ENCODE data around the gene STARD13. TPM values are rescaled to one million over a fixed set of nuclear protein-coding genes. Genes with fewer than 3 reads are reported as not detected.

STARD13 gene
- total RNA-seq, 1 donor from 2014 or later: 37.6 TPM

GRCh38 chr13:33073338-33073737 lies 212.2 kb downstream of the STARD13 start:
- no peak for TF ChIP-seq CTCF (IDR thresholded peaks at IDR 0.05)
- no peaks in the 10 kb centered on the region for H3K36me3 Mint-ChIP-seq (ENCODE audit: low read depth)
- H3K27ac Mint-ChIP-seq (ENCODE audit: unreplicated experiment): no peak overlapping the region
- no peak for DNase-seq (ENCODE audit: low spot score)
- no peaks in the 10 kb centered on the region for H3K27me3 Mint-ChIP-seq (ENCODE audit: low read depth)
- no peak overlapping the region for H3K4me3 Mint-ChIP-seq (ENCODE audit: unreplicated experiment)
- no peaks in the 10 kb centered on the region for H3K4me1 Mint-ChIP-seq (ENCODE audit: low read depth)
- no peaks in the 10 kb centered on the region for H3K9me3 Mint-ChIP-seq (ENCODE audit: low read depth)

GRCh38 chr13:33072759-33073158 lies 212.8 kb downstream of the STARD13 start:
- no peak for TF ChIP-seq CTCF (IDR thresholded peaks at IDR 0.05)
- DNase-seq (ENCODE audit: low spot score): no peak
- Mint-ChIP-seq H3K27ac (ENCODE audit: unreplicated experiment) (no peak overlapping the region), H3K27me3 (ENCODE audit: low read depth) (no peaks in the 10 kb centered on the region), H3K9me3 (ENCODE audit: low read depth) (no peaks in the 10 kb centered on the region), H3K36me3 (ENCODE audit: low read depth) (no peaks in the 10 kb centered on the region), H3K4me1 (ENCODE audit: low read depth) (no peaks in the 10 kb centered on the region), H3K4me3 (ENCODE audit: unreplicated experiment) (no peak overlapping the region)

- no peak for TF ChIP-seq CTCF (IDR thresholded peaks at IDR 0.05)
- Mint-ChIP-seq H3K27ac (ENCODE audit: unreplicated experiment) (no peak overlapping the region), H3K4me1 (ENCODE audit: low read depth) (no peaks in the 10 kb centered on the region), H3K27me3 (ENCODE audit: low read depth) (no peaks in the 10 kb centered on the region), H3K9me3 (ENCODE audit: low read depth) (no peaks in the 10 kb centered on the region), H3K36me3 (ENCODE audit: low read depth) (no peaks in the 10 kb centered on the region), H3K4me3 (ENCODE audit: unreplicated experiment) (no peak overlapping the region)
- no peak for DNase-seq (ENCODE audit: low spot score)
Observed at GRCh38 chr13:33072282-33072681, 213.3 kb downstream of the STARD13 start.

GRCh38 chr13:33070713-33071112 lies 214.8 kb downstream of the STARD13 start:
- H3K27ac Mint-ChIP-seq (ENCODE audit: unreplicated experiment): no peak overlapping the region
- H3K4me3 Mint-ChIP-seq (ENCODE audit: unreplicated experiment): no peak overlapping the region
- DNase-seq (ENCODE audit: low spot score): no peak
- no peaks in the 10 kb centered on the region for H3K27me3 Mint-ChIP-seq (ENCODE audit: low read depth)
- H3K4me1 Mint-ChIP-seq (ENCODE audit: low read depth): no peaks in the 10 kb centered on the region
- TF ChIP-seq CTCF (IDR thresholded peaks at IDR 0.05): no peak
- no peaks in the 10 kb centered on the region for H3K9me3 Mint-ChIP-seq (ENCODE audit: low read depth)
- H3K36me3 Mint-ChIP-seq (ENCODE audit: low read depth): no peaks in the 10 kb centered on the region

- H3K27me3 Mint-ChIP-seq (ENCODE audit: low read depth): no peaks in the 10 kb centered on the region
Observed at GRCh38 chr13:33069365-33069764, 216.2 kb downstream of the STARD13 start.

More at GRCh38 chr13:33069365-33069764, 216.2 kb downstream of the STARD13 start:
- no peak for DNase-seq (ENCODE audit: low spot score)
- TF ChIP-seq CTCF (IDR thresholded peaks at IDR 0.05): peak; percentile 40
- Mint-ChIP-seq H3K9me3 (ENCODE audit: low read depth) (no peaks in the 10 kb centered on the region), H3K27ac (ENCODE audit: unreplicated experiment) (no peak overlapping the region), H3K36me3 (ENCODE audit: low read depth) (no peaks in the 10 kb centered on the region), H3K4me3 (ENCODE audit: unreplicated experiment) (no peak overlapping the region), H3K4me1 (ENCODE audit: low read depth) (no peaks in the 10 kb centered on the region)

Data from chondrocyte (in vitro differentiated cells).